ENCODE data around the gene TSPO. TPM values are rescaled to one million over a fixed set of nuclear protein-coding genes. Genes with fewer than 3 reads are reported as not detected.

Gene TSPO
- total RNA-seq, 1 donor from 2014 or later, result 38.9 TPM

DNA sequence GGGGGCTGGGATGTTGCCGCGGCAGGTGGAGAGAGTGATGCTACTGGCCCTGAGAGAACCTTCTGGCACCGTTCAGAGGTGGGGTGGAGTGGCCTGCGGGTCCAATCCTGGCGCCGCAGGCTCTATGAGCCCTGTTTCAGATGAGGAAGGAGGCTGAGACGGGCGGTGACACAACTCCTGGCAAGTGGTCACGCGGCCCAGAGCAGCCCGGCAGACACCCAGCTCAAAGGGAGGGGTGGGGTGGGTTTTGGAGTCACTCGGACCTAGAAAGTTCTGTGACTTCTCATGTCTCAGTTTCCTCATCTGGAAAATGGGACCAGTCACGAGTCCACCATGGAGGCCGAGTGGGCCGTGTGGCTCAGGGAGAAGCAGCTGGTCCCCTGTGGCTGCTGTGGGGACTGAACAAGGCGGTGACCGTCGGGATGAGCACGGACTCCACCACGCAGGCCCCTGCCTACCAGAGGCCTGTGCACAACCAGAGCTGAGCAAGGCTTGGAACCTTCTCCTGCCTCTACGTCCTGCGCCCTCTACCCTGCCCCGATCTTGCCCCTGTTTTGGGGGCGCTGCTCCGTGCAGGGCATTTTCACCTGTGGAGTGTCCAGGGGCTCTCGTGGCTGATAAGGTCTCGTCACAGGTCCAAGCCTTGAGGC is 3.7 kb downstream of the TSPO start:
- no peaks in the 10 kb centered on the region for H3K36me3 Mint-ChIP-seq (ENCODE audit: low read depth, unreplicated experiment)
- DNase-seq (ENCODE audit: low spot score), result no peak
- peaks cover 8% of the 10 kb centered on the region for H3K4me1 Mint-ChIP-seq (ENCODE audit: unreplicated experiment)
- H3K9me3 Mint-ChIP-seq (ENCODE audit: unreplicated experiment), result no peaks in the 10 kb centered on the region
- H3K27ac Mint-ChIP-seq (ENCODE audit: unreplicated experiment), result no peak overlapping the region
- TF ChIP-seq, protein P1, sequence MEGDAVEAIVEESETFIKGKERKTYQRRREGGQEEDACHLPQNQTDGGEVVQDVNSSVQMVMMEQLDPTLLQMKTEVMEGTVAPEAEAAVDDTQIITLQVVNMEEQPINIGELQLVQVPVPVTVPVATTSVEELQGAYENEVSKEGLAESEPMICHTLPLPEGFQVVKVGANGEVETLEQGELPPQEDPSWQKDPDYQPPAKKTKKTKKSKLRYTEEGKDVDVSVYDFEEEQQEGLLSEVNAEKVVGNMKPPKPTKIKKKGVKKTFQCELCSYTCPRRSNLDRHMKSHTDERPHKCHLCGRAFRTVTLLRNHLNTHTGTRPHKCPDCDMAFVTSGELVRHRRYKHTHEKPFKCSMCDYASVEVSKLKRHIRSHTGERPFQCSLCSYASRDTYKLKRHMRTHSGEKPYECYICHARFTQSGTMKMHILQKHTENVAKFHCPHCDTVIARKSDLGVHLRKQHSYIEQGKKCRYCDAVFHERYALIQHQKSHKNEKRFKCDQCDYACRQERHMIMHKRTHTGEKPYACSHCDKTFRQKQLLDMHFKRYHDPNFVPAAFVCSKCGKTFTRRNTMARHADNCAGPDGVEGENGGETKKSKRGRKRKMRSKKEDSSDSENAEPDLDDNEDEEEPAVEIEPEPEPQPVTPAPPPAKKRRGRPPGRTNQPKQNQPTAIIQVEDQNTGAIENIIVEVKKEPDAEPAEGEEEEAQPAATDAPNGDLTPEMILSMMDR (IDR thresholded peaks at IDR 0.05; ENCODE audit: unreplicated experiment), result no peak
- H3K27me3 Mint-ChIP-seq (ENCODE audit: unreplicated experiment), result peaks cover 4% of the 10 kb centered on the region
- H3K4me3 Mint-ChIP-seq (ENCODE audit: unreplicated experiment), result no peak overlapping the region

DNA sequence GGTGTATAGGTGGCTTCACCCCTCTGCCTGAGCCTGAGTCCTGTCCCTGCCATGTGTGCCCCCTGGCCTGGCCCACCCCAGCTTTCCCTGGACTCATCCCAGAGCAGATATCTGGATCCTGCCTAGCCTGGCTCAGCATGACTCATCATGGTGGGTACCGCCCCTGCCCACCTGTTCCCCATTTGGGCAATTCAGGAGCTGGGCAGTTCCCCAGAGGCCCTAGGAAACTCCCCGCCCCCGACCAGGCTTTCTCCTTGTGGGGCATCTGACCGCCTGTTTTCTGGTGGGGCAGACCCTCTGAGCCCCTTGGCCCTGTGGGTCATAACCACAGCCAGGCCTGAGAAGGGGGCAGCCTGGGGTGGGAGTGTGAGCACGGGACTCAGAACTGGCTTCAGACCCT is 4.4 kb downstream of the TSPO start:
- H3K36me3 Mint-ChIP-seq (ENCODE audit: low read depth, unreplicated experiment), result no peaks in the 10 kb centered on the region
- TF ChIP-seq, protein P1 (IDR thresholded peaks at IDR 0.05; ENCODE audit: unreplicated experiment), result no peak
- no peaks in the 10 kb centered on the region for H3K9me3 Mint-ChIP-seq (ENCODE audit: unreplicated experiment)
- DNase-seq (ENCODE audit: low spot score), result no peak
- H3K27me3 Mint-ChIP-seq (ENCODE audit: unreplicated experiment), result peaks cover 9% of the 10 kb centered on the region
- H3K4me1 Mint-ChIP-seq (ENCODE audit: unreplicated experiment), result peaks cover 6% of the 10 kb centered on the region
- H3K27ac Mint-ChIP-seq (ENCODE audit: unreplicated experiment), result no peak overlapping the region
- H3K4me3 Mint-ChIP-seq (ENCODE audit: unreplicated experiment), result no peak overlapping the region

DNA sequence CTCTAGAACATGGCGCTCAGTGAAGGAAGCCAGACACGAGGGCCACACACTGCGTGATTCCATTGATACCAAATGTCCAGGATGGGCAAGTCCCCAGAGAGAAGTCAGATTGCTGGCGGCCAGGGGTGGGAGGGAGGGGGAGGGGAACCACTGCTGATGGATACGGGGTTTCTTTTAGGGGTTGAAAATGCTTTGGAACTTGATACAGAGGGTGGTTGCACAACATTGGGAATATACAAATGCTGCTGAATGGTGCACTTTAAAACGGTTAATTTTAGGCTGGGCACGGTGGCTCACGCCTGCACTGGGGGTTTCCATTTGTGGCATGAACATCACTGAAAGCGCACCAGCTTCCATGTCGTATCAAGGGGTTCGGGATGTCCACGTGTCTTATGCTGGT is 5.1 kb downstream of the TSPO start:
- Mint-ChIP-seq H3K27ac (ENCODE audit: unreplicated experiment) (no peak overlapping the region), H3K27me3 (ENCODE audit: unreplicated experiment) (peaks cover 6% of the 10 kb centered on the region), H3K4me3 (ENCODE audit: unreplicated experiment) (no peak overlapping the region), H3K9me3 (ENCODE audit: unreplicated experiment) (no peaks in the 10 kb centered on the region), H3K4me1 (ENCODE audit: unreplicated experiment) (peaks cover 2% of the 10 kb centered on the region), H3K36me3 (ENCODE audit: low read depth, unreplicated experiment) (no peaks in the 10 kb centered on the region)
- no peak for DNase-seq (ENCODE audit: low spot score)
- TF ChIP-seq, protein P1 (IDR thresholded peaks at IDR 0.05; ENCODE audit: unreplicated experiment), result no peak

DNA sequence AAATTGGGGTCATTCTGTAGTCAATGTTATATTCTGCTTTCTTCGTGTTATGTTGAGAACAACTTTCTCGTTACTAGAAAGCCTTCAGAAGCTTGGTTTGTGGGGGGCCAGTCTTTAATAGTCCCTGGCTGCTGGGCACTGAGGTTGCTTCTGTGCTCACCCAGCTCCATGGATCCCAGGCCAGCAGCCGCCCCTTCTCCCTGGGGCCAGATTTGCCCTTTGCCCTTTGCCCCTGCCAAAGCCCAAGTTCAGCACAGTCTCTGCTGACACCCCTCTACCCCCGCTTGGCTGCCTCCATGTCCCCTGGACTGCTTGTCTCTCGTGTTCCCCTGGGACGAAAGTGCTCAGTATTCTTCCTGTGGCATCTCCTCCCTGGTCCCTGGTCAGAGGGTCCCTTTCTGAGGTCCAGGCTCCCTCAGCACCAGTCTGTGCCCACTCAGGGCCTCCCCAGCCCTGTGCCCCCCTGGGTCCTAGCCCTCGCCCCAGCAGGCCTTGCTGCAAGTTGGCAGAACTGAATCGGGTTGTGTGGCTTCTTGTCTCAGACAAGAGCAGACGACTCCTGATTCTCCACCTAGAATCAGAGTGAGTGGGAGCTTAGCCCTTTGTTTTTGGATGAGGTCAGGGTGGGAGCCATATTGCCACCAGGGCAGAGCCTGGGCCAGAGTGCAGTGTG is 6.7 kb downstream of the TSPO start:
- no peak for DNase-seq (ENCODE audit: low spot score)
- Mint-ChIP-seq H3K36me3 (ENCODE audit: low read depth, unreplicated experiment) (no peaks in the 10 kb centered on the region), H3K4me3 (ENCODE audit: unreplicated experiment) (no peak overlapping the region), H3K4me1 (ENCODE audit: unreplicated experiment) (peaks cover 1% of the 10 kb centered on the region), H3K27ac (ENCODE audit: unreplicated experiment) (no peak overlapping the region), H3K27me3 (ENCODE audit: unreplicated experiment) (peaks cover 6% of the 10 kb centered on the region), H3K9me3 (ENCODE audit: unreplicated experiment) (no peaks in the 10 kb centered on the region)
- TF ChIP-seq, protein P1 (IDR thresholded peaks at IDR 0.05; ENCODE audit: unreplicated experiment), result no peak

DNA sequence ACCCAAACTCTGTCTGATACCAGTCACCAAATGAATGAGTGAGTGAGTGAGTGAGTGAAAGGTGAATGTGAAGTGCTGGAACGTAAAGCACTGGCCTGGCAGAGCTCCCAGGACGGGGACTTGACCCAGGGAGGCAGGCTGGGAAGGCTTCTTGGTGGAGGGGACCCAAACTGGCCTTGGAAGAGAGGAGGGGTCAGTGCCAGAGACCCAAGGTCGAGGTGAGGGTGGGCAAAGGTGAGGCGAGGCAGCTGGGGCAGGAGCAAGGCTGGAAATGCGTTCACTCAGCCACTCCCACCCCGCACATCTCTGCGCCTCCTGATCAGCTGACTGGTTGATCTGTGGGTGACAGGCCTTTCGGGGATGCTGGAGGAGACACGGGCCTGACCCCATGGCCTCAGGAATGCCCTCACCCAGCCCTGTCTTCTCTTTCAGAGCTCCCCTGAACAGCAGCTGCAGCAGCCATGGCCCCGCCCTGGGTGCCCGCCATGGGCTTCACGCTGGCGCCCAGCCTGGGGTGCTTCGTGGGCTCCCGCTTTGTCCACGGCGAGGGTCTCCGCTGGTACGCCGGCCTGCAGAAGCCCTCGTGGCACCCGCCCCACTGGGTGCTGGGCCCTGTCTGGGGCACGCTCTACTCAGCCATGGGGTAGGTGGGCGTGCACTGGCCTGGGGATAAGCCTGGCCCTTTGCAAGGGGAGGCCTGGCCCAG is 7.6 kb downstream of the TSPO start:
- Mint-ChIP-seq H3K4me3 (ENCODE audit: unreplicated experiment) (no peak overlapping the region), H3K36me3 (ENCODE audit: low read depth, unreplicated experiment) (no peaks in the 10 kb centered on the region), H3K4me1 (ENCODE audit: unreplicated experiment) (peaks cover 2% of the 10 kb centered on the region), H3K27ac (ENCODE audit: unreplicated experiment) (no peak overlapping the region), H3K9me3 (ENCODE audit: unreplicated experiment) (no peaks in the 10 kb centered on the region), H3K27me3 (ENCODE audit: unreplicated experiment) (peaks cover 6% of the 10 kb centered on the region)
- no peak for DNase-seq (ENCODE audit: low spot score)
- TF ChIP-seq, protein P1 (IDR thresholded peaks at IDR 0.05; ENCODE audit: unreplicated experiment), result no peak

All from endothelial cell (in vitro differentiated cells).